IMR-90 (cell line): Measurements from ENCODE around the gene RBP5.

ENCODE experiments used
- BHLHE40 ChIP-seq: fragments of 150-350 bp; IDR thresholded peaks from 2 replicates; pipeline ENCODE4 v1.6.1; 2016; ENCODE audit warnings: mild to moderate bottlenecking, low read depth, low read length
- CHD1 ChIP-seq: IDR thresholded peaks from 2 replicates; pipeline ENCODE4 v1.6.1; 2012; ENCODE audit warnings: low read depth, low read length, improper control_type of control experiment
- CTCF ChIP-seq: conservative IDR thresholded peaks from 2 replicates; pipeline ENCODE4 v1.5.1; 2012; ENCODE audit warnings: mild to moderate bottlenecking, low read depth, low read length, improper control_type of control experiment
- ELK1 ChIP-seq: fragments of 150-350 bp; IDR thresholded peaks from 2 replicates; pipeline ENCODE4 v1.6.1; 2016; ENCODE audit warnings: low read depth, mild to moderate bottlenecking, low read length, moderate library complexity, borderline replicate concordance
- MAFK ChIP-seq: IDR thresholded peaks from 2 replicates; pipeline ENCODE4 v1.6.1; 2012; ENCODE audit warnings: low read depth, low read length, improper control_type of control experiment
- MAZ ChIP-seq: IDR thresholded peaks from 2 replicates; pipeline ENCODE4 v1.6.1; 2012; ENCODE audit warnings: low read depth, mild to moderate bottlenecking, low read length, improper control_type of control experiment, moderate library complexity, borderline replicate concordance
- MXI1 ChIP-seq: IDR thresholded peaks from 2 replicates; pipeline ENCODE4 v1.6.1; 2012; ENCODE audit warnings: low read depth, mild to moderate bottlenecking, low read length, moderate library complexity, borderline replicate concordance
- POLR2A ChIP-seq: IDR thresholded peaks from 2 replicates; pipeline ENCODE4 v1.6.1; 2012; ENCODE audit warnings: mild to moderate bottlenecking, low read depth, low read length
- RAD21 ChIP-seq: IDR thresholded peaks from 2 replicates; pipeline ENCODE4 v1.6.1; 2012; ENCODE audit warnings: low read length, improper control_type of control experiment
- RCOR1 ChIP-seq: IDR thresholded peaks from 2 replicates; pipeline ENCODE4 v1.6.1; 2012; ENCODE audit warnings: mild to moderate bottlenecking, low read length, improper control_type of control experiment; ENCODE audit not compliant: insufficient replicate concordance
- RFX5 ChIP-seq: IDR thresholded peaks from 2 replicates; pipeline ENCODE4 v1.8.0; 2012; ENCODE audit warnings: low read depth, mild to moderate bottlenecking, low read length, moderate library complexity
- USF2 ChIP-seq: fragments of 150-350 bp; IDR thresholded peaks from 2 replicates; pipeline ENCODE4 v1.6.1; 2017; ENCODE audit warnings: mild to moderate bottlenecking, antibody characterized with exemption, low read length, low read depth

GRCh38 chr12:7139200-7139599 lies 10.5 kb upstream of the RBP5 start:
- TF ChIP-seq CTCF (no peak), POLR2A (no peak), MAFK (no peak), RAD21 (no peak), MXI1 (no peak), BHLHE40 (no peak), ELK1 (no peak), RCOR1 (no peak), CHD1 (no peak), USF2 (no peak), MAZ (no peak), RFX5 (no peak)
